DMS79 (cell line): ENCODE results near the gene PLCH2.

Experiments
- DNase-seq: peaks from one replicate; lab custom pipeline; 2025; lab: John Stamatoyannopoulos, UW

Gene PLCH2, protein sequence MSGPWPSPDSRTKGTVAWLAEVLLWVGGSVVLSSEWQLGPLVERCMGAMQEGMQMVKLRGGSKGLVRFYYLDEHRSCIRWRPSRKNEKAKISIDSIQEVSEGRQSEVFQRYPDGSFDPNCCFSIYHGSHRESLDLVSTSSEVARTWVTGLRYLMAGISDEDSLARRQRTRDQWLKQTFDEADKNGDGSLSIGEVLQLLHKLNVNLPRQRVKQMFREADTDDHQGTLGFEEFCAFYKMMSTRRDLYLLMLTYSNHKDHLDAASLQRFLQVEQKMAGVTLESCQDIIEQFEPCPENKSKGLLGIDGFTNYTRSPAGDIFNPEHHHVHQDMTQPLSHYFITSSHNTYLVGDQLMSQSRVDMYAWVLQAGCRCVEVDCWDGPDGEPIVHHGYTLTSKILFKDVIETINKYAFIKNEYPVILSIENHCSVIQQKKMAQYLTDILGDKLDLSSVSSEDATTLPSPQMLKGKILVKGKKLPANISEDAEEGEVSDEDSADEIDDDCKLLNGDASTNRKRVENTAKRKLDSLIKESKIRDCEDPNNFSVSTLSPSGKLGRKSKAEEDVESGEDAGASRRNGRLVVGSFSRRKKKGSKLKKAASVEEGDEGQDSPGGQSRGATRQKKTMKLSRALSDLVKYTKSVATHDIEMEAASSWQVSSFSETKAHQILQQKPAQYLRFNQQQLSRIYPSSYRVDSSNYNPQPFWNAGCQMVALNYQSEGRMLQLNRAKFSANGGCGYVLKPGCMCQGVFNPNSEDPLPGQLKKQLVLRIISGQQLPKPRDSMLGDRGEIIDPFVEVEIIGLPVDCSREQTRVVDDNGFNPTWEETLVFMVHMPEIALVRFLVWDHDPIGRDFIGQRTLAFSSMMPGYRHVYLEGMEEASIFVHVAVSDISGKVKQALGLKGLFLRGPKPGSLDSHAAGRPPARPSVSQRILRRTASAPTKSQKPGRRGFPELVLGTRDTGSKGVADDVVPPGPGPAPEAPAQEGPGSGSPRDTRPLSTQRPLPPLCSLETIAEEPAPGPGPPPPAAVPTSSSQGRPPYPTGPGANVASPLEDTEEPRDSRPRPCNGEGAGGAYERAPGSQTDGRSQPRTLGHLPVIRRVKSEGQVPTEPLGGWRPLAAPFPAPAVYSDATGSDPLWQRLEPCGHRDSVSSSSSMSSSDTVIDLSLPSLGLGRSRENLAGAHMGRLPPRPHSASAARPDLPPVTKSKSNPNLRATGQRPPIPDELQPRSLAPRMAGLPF (N-terminal part only)

DNA sequence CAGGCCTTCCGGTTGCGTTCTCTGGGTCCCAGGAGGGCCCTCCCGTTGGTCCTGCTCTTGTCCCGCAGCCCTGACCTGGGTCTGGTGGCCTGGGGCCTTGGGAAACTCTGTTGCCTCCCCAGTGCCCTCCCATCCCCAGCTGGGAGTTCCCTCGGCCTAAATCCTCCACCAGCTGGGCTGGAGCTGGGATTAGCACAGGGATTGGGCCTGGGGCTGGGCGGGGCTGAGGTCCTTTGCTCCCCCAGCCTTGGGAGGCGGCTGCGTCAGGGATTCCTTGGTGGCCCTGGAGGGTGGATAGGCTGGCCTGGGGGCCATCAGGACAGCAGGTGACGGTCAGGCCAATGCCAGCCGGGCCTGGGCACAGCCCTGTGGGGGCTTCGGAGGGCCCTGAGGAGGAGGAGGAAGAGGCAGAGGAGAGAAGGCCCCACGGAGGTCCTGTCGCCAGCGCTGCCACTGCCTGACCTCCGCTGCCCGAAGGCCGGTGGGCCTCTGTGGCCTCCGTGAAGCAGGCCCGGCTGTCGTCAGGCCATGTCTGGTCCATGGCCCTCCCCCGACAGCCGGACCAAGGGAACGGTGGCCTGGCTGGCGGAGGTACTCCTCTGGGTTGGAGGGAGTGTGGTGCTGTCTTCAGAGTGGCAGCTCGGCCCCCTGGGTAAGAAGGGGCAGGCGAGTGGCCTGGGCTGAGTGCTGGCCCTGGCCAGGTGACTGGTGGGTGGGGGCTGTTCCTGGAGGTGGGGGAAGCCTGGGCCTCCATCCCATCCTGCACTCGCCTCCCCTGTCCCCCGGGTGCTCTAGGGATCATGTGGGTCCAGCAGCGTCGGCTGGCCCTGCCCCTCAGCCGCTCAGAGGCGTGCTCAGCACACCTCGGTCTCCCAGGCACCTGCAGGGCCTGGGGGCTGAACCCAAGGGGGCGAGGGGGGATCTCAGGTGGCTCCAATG is at the start of gene PLCH2:
TSS of gene PLCH2 (plus strand) at position 229 of the 939 bp plus-strand sequence. CDS start at position 529, 300 bp downstream.
- no peak for DNase-seq

DNA sequence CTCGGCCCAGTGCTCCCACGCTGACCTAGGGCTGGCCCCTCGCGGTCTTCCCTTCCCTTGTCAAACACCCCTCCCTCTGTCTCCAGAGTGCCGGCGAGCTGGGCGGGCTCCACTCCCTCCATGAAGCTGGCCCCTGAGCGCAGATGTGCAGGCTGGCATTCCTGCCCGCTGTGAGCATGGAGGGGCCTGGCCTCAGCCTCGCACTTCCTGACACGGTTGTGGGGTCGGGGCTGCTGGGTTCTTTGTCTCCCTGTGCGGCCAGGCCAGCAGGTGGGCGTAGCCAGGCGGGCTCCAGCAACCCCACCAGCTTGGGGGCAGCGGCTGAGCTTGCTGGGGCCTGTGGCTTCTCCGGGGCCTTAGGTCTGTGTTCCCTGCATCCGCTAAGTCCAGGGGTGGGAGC is 49.5 kb upstream of the PLCH2 start:
- DNase-seq, result no peak

DNA sequence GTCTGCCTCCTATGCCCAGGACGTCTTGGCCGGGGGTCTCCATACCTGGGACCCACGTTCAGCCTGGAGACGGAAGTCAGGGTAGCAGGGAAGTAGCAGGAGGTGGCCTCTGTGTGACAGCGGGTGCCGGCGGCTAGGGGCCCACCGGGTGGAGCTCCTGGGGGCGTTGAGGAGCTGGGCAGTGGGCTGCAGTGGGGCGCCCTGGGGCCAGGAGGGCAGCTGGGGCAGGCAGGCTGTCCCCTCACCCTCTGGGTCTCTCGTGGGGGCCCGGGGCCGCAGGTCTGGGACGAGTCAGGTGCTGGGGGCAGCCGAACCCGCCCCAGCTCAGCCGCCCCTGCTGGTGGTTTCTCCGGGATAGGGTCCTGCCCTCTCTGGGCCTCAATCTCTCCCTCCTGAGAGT is 49.0 kb upstream of the PLCH2 start:
- no peak for DNase-seq

DNA sequence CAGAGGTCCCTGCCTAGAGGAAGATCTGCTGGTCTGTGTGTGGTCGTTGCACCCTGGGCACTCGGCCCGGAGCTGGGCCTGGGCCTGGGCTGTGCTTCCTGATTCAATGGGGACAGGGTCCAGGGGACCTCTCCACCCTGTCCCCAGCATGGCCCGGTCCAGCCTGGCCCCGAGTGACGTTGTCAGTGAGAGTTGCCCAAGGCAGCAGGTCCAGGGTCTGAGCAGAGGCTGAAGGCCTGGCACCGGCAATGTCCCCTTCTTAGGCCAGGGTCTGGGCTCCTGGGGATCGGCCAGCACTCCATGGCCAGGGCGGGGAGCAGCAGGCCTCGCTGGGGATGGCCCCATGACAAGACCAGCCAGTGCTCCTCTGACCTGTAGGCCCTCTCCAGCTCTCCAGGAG is 48.1 kb upstream of the PLCH2 start:
- DNase-seq, result no peak

DNA sequence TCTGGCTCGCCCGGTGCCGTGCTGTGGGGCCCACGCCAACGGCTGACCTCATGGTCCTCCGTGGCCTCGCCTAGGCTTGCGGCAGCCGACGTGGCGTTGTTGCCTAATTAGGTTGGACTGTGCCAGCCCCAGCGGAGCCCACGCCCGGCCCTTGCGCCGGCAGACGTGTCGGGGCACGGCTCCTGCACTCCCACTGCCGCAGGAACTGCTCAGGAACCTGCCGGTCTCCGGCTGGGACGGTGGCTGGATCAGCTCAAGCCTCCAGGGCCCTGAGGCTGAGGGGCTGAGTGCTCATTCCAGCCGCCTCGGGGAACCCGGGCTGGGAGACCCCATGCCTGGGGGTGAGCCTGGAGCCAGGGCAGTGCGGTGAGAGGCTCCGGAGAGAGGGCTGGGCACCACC is 47.6 kb upstream of the PLCH2 start:
- no peak for DNase-seq

DNA sequence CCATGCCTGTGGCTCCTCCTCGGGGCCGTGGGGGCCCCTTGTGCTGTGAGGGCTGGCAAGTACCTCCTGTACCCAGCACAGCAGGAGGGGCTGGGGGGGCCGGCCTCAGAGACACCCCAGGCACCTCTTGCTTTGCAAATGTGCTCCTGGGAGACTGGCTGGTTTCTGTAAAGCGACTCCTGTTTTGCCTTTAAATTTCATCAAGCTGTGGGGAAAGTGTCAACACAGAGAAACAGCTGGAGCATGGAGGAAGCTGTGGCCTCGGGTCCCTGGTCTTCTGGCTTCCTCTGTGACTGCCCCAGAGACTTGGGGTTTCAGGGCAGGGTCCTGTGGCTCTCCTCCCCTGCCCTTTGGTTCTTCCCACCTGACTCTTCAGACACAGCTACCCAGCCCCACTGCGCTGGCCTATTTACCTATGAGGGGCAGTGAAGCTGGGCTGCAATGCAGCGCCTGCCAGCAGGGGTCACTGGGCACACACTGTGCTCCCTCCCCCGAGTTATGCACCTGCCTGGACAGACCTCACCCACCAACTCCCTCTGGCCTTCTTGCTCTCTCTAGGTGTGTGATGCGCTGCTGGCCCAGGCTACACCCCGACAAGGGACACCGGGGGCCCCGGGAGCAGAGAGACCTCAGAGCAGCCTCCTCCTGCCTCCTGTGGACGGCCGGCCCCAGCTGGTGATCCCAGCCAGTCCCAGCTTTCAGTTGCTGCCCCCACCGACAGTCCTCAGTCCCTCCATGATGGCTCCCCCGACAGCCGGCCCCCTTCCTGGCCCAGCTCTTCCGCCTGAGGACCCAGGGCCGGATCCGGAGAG is 46.1 kb upstream of the PLCH2 start:
- no peak for DNase-seq

DNA sequence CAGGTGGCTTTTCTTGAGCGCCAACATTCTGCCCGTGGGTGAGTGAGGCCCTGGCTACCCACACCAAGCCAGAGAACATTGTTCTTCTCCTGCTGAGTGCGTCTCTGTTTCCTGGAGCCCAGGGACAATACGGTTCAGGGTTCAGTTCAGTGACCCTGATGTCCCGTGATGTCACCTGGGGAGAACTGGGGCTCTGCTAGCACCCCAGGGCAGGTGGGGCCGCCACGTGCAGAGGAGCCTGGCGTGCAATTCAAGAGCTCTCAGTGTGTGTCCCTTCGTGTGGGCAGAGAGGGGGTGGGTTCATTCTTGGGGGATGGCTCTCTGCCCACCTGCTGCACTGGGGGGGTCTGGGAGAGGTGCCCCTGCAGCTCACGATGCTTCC is 45.5 kb upstream of the PLCH2 start:
- DNase-seq, result no peak

DNA sequence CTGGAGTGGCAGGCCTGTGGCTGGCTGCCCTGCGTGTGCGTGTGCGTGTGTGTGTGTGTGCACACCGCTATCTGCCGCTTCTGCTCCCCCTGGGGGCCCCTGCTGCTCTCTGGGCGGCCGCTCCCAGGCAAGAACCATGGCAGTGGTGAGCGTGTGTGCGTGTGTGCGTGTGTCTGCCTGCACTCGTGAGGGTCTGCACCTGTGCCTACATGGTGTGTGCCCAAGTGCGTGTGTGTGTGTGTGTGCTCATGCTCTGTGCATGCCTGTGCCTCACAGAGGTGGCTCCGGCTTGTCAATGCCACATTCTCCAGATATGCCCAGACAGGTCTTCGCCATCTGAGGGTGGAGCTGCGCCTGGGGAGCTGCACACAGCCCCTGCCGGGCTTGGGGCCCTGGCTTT is 45.0 kb upstream of the PLCH2 start:
- peak; percentile 75 for DNase-seq

DNA sequence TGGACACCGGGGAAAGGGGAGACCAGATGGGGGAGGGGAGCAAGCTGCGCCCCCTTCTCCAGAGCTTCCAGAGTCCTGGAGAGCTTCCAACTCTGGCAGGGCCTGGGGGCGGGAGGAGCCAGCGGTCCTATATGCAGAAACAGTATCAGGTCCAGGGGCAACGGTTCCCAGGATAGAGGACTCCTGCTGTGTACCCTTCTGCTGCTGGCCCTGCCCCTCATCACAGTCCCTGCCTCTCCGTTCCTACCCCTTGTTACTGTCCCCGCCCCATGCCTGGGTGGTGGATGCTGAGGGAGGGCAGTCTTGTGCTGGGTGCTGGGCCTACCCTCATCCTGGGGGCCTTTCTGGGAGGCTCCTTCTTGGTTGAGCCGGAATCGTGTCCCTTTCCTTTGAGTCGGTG is 44.6 kb upstream of the PLCH2 start:
- no peak for DNase-seq

DNA sequence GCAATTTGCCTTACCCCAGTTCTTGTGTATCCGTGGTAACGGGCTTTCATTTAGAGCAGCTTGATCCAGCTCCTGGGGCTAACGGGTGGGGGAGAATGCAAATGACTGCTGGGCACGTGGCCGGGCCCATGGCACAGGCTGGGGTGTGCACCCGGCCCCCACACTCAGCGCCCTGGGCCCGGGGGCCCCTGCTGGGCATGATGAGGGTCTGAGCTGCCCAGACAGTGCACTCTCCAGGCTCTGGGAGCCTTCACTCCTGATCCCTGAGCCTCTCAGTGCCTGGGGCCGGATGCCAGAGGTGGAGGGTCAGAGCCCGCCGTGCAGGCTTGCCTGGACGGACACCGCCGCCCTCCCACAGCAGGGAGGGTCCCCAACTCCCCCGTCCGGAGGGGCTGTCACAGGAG is 43.6 kb upstream of the PLCH2 start:
- no peak for DNase-seq

DNA sequence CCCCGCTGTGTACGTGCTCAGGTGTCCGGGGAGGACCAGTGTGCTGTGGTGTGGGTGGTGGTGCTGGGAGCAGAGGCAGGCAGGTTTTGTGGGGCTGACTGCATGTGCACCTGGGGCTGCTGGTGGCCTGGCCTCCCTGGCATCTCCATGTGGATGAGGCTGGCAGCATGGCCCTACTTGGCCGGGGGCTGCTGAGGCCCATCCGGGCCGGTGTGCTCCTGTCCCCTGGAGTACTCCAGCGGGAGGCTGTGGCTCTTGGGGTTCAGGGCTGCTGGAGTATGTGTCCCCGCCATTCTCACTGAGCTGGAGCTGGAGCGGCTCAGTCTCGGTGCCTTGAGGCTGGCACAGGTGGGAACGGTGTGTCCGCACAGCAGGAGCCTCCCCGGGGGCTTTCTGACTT is 42.9 kb upstream of the PLCH2 start:
- no peak for DNase-seq

DNA sequence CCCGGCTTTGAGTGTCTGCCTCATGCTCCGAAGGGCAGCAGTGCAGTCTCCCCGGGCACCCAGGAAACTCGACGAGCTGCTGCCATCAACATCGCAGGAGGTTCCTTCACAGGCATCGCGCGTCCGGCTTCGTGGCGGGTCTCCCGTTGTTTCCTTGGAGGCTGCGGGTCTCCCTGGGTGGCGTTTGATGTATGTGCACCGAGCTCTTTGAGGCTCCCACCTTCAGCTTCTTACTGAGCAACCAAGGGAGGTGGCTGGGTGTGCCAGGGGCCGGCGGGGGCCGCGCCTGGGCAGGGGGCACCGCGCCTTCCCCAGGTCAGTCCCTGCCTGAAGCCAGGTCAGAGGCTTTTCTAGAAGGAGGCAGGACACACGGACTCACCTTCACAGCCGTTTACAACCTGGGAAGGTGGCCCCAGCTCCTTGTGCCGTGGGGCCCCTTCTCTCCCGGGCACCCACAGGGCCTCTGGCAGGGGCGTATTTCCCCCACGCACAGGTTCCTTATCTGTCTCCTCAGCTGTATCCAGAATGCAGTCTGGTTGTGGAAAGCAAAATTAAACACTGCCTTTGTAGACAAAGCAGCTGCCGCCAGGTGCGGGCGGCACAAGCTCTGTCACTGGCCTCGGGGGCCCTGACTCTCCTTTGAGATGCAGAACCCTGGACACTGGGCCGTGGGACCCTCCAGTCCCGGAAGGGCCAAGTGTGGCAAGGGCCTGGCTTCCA is 42.0 kb upstream of the PLCH2 start:
- no peak for DNase-seq

DNA sequence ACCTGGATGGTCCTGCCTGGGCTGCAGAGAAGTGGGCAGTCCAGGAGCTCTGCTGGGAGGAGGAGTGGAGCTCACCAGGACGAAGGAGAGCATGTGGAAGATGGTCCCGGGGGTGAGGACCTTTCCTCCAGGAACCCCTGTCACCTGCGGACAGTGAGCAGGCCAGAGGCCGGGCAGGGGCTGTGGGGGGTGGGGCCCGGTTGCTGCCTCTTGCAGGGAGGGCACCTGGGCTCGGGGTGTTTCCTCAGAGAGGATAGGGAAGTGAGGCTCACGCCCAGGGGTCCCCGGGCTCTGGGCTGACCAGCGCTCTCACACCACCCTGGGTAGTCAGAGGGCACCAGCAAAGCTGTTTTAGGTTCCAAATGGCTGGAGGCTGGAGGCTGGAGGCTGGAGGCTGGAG is 41.0 kb upstream of the PLCH2 start:
- DNase-seq, result no peak

DNA sequence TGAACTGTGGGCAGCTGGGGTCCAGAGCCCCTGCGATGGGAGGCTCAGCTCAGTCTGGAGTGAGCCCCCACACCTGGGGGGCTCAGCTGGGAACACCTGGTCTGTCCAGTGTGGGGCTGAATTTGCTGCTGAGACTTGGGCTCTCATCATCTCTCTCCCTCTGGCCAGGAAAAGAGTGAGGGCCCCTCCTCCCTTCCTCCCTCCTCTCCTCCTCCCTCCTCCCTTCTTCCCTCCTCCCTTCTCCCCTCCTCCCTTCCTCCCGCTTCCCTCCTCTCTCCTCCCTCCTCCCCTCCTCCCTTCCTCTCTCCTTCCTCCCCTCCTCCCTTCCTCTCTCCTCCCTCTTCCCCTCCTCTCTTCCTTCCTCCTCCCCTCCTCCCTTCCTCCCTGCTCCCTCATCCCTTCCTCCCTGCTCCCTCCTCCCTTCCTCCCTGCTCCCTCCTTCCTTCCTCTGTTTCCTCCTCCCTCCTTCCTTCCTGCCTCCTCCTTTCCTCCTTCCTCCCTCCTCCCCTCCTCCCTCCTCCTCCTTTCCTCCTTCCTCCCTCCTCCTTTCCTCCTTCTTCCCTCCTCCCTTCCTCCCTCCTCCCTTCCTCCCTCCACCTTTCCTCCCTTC is 40.2 kb upstream of the PLCH2 start:
- DNase-seq, result no peak

DNA sequence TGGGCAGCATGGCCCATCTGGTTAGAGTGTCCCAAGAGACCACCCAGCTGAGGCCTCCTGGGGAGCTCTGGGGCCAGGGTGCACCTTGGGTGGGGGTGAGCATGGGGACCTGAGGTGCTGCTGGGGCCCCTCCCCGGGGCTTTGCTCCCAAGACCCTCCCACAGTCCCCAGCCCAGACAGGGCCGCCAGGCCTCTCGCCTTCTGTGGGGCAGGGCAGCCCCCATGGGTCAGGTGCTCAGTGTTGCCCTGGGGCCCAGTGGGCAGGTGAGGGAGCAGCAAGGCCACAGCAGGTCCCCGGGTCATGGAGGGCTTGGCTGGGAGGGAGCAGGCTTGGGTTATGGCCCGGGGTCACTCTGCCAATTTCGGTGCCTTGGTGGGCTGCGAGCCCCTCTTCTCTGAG is 39.2 kb upstream of the PLCH2 start:
- DNase-seq, result no peak

DNA sequence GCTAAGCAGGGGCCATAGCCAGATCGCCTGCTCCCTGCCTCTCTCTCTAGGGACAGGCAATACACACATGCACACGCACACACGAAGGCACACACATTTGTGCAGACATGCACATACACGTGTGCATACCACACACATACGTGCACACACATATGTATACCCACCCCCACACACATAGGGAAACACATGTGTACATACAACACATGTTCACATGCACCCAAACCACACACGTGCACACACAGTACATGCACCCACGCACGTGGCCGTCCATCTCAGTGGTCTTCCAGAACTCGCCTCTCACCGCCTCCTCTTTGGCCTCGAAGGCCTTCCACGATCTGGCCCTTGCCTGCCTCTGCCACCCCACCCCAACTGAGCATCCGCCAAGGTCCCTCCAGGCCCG is 38.5 kb upstream of the PLCH2 start:
- DNase-seq, result no peak

DNA sequence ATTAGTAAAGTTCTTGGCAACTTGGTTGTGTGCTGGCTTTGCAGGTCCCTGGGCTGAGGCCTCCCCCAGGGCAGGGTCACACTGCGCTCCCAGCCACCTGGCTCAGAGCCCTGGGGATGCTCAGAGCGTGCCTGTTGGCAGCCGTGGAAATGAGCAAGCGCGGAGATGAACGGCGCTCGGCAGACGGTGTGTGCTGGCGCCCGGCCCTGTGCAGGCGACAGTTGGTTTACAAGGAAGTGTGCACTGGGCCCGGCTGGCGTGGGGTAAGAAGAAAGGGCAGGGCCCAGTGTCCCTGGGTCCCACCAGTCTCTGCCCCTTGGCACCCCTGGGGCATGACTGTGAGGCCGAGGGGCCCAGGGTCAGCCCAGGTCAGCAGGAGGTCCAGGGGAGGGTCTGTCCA is 38.1 kb upstream of the PLCH2 start:
- no peak for DNase-seq

DNA sequence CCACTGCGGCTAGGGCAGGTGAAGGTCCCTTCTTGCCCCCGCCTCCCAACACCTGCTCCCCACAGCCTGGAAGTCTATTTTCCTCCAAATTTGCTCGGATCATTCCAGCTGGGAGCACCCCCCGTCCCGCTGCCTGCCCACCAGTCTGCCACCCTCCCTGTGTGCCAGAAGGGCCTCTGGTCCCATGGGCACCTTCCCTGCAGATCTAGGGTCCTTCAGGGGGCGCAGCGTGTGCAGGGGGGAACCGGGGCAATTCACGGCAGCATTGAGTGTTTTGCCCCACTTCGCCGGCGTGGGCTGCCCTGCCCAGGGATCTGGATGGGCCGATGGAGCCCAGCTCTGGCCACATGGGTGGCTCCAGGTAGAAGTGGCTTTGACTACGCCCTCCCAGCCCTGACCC is 37.4 kb upstream of the PLCH2 start:
- DNase-seq, result no peak

DNA sequence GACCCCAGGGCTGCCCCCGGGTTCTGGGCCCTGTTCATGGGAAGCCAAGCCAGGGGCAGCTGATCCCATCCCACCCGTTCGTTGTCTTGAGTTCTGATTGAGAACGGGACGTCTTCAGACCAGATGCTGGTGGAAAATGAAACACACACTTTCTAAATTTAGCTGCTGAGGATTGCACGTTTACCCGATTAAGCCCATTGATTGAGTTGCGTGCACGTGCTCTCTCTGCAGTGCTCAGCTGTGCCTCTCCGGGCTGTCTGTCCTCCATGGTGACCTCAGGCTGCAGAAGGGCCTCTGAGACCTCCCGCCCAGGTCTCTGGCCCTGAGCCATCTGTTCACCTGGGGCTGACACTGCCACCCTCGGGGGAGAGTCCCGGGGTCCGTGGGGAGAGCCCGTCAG is 36.7 kb upstream of the PLCH2 start:
- no peak for DNase-seq
